Lower leg skin (tissue), 4 donors: Measurements from ENCODE around the gene TIMP4. TPM values are rescaled to one million over a fixed set of nuclear protein-coding genes. Genes with fewer than 3 reads are reported as not detected.

Experiments used
- DNase-seq, 2 donors: peaks; one replicate each; pipeline ENCODE4 v3.0.0-alpha.2; 2019; ENCODE audit warnings: low spot score in 2 of 2
- H3K4me3 ChIP-seq: fragments of 200-600 bp; sonication (generic); 2 replicates; pipeline ENCODE4 v1.5.1; 2017; ENCODE audit warnings: mild to moderate bottlenecking, low read depth; ENCODE audit not compliant: poor library complexity, severe bottlenecking
- CTCF ChIP-seq, 3 donors: fragments of 450-650 bp; IDR thresholded peaks; one replicate each; pipeline ENCODE4 v1.5.1; 2016; ENCODE audit warnings: antibody characterized with exemption in 3 of 3, mild to moderate bottlenecking in 3 of 3, moderate library complexity in 2 of 3
- POLR2A ChIP-seq, 2 donors: fragments of 450-650 bp; IDR thresholded peaks; one replicate each; pipeline ENCODE4 v1.6.1; 2016 to 2017; ENCODE audit warnings: antibody characterized with exemption in 2 of 2, mild to moderate bottlenecking in 1 of 2, moderate library complexity in 1 of 2
- WGBS, 2 donors: methylation state at CpG; one replicate each; pipeline ENCODE4 v1.1.5; 2018; 5-methylcytosine and 5-hydroxymethylcytosine counted together
- intact Hi-C: fragments of 100-400 bp; cut with DNase I; formaldehyde crosslinking; loops from one replicate; pipeline ENCODE4 v1.15.0; 2023; ENCODE audit warnings: low total_unique reads
- total RNA-seq, 4 donors: library from RNA; depleted of rRNA; stranded (reverse); fragments of >200 nt; gene quantifications; one replicate each; pipeline ENCODE4 v1.1.0, GENCODE V29; 2016

TIMP4 gene
- total RNA-seq, 4 donors from 2014 or later: 5.2 to 16.5 (median 14.4) TPM

GRCh38 chr3:12170207-12170606 lies 11.5 kb upstream of the TIMP4 start:
- 61 to 81% methylated on average over 2 of the region's 2 CpGs for WGBS, 2 donors
- TF ChIP-seq POLR2A (IDR thresholded peaks at IDR 0.05): no peak
- no peak for TF ChIP-seq CTCF (IDR thresholded peaks at IDR 0.05)
- H3K4me3 ChIP-seq: no peak overlapping the region
- no peak for DNase-seq
- intact Hi-C loops: no loop called here

DNA sequence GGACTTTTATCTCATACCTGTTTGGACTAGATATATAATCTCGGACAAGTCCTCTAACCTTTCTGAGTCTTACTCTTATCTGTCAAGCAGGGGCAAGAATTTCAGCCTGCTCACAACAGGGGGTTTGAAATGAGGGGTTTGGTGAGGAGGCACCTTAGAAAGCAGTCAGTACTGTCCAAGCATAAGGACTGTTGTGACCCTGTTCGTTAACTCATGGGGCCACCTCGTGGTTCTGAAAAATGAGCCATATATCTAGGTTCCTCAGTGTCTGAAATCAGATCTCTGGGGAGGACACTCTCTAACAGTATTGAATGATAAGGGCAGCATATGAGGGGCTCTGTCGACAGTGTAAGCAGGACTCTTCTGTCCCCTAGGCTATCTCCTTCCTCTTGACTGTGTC lies 7.2 kb upstream of the TIMP4 start:
- no peak for DNase-seq
- H3K4me3 ChIP-seq: no peak overlapping the region
- 89 to 94% methylated on average over 4 of the region's 4 CpGs for WGBS, 2 donors
- TF ChIP-seq CTCF (IDR thresholded peaks at IDR 0.05) (no peak), POLR2A (IDR thresholded peaks at IDR 0.05) (no peak)
- intact Hi-C loops: no loop called here

DNA sequence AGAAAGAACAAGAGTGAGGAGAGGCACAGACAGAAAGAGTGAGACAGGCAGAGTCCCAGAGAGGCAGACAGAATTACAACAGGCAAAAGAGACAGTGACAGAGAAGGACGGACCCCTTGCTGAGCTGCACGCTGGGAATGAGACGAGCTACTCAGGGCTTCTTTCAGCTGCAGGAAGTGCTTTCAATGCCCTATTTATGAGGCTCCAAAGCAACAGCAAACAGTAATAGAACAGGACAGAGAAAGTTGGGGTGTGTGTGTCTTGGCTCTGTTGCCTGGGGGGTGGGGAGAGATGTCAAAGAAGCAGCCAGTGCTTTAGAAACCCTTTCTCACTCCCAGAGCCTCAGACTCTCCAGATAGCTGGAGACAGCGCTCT lies 502 bp upstream of the TIMP4 start:
- DNase-seq: no peak
- intact Hi-C loops: no loop called here
- 44 to 54% methylated on average over 4 of the region's 4 CpGs for WGBS, 2 donors
- no peak overlapping the region for H3K4me3 ChIP-seq
- no peak for TF ChIP-seq CTCF (IDR thresholded peaks at IDR 0.05)
- TF ChIP-seq POLR2A (IDR thresholded peaks at IDR 0.05): no peak

GRCh38 chr3:12157026-12157425 lies 1.7 kb downstream of the TIMP4 start:
- no peak for TF ChIP-seq POLR2A (IDR thresholded peaks at IDR 0.05)
- TF ChIP-seq CTCF (IDR thresholded peaks at IDR 0.05): no peak
- no peak for DNase-seq
- intact Hi-C loops: no loop called here
- H3K4me3 ChIP-seq: no peak overlapping the region
- 100% methylated on average over 1 of the region's 1 CpG for WGBS, 2 donors

DNA sequence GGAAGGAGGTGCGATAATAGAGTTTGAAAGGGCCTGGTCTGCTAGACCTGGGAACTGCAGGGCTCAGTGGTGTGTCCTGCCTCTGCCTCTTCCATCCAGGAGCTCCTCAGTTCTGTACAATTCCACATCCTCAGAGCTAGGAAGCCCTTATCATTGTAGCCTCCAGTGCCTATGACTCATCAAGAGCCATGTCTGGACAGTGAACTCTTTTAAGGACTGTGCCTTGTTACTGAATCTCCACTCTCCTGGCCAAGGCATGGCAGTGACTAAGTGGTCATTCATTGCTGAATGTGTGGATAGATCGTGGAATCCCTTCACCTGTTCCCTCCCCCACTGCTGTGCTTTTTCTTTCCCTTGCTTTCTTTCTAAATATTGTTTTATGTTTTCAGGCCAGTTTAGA lies 2.9 kb downstream of the TIMP4 start:
- no peak overlapping the region for H3K4me3 ChIP-seq
- intact Hi-C loops: no loop called here
- 89% methylated on average over 2 of the region's 2 CpGs for WGBS, 2 donors
- TF ChIP-seq POLR2A (IDR thresholded peaks at IDR 0.05): no peak
- TF ChIP-seq CTCF (IDR thresholded peaks at IDR 0.05): no peak
- no peak for DNase-seq

- no peak for DNase-seq
- H3K4me3 ChIP-seq: no peak overlapping the region
- intact Hi-C loops: no loop called here
- TF ChIP-seq CTCF (IDR thresholded peaks at IDR 0.05): no peak
- TF ChIP-seq POLR2A (IDR thresholded peaks at IDR 0.05): no peak
Observed at GRCh38 chr3:12155264-12155663, 3.4 kb downstream of the TIMP4 start.
